Testis (tissue), 3 donors: Measurements from ENCODE around the gene ZBTB5. TPM values are rescaled to one million over a fixed set of nuclear protein-coding genes. Genes with fewer than 3 reads are reported as not detected.

Experiments
- DNase-seq: peaks from one replicate; pipeline ENCODE4 v3.0.0-alpha.2; 2019
- H3K27ac ChIP-seq, 2 donors: fragments of 200-600 bp; sonication (generic); one replicate each; pipeline ENCODE4 v1.5.1; 2019
- H3K27me3 ChIP-seq: fragments of 200-600 bp; sonication (generic); one replicate; pipeline ENCODE4 v1.5.1; 2019
- H3K36me3 ChIP-seq: fragments of 200-600 bp; sonication (generic); one replicate; pipeline ENCODE4 v1.5.1; 2017; ENCODE audit warnings: low read depth; ENCODE audit errors: missing control alignments
- H3K4me1 ChIP-seq: fragments of 200-600 bp; sonication (generic); one replicate; pipeline ENCODE4 v1.5.1; 2019
- H3K4me3 ChIP-seq, 2 donors: fragments of 200-600 bp; sonication (generic); one replicate each; pipeline ENCODE4 v1.5.1; 2017 to 2019
- H3K9me3 ChIP-seq: fragments of 200-600 bp; sonication (generic); one replicate; pipeline ENCODE4 v1.5.1; 2017
- POLR2A ChIP-seq: fragments of 450-650 bp; IDR thresholded peaks from one replicate; pipeline ENCODE4 v1.6.1; 2017; ENCODE audit warnings: antibody characterized with exemption, mild to moderate bottlenecking, moderate library complexity
- WGBS, 2 donors: methylation state at CpG; one replicate each; pipeline ENCODE4 v1.1.5; 2018; 5-methylcytosine and 5-hydroxymethylcytosine counted together
- intact Hi-C: fragments of 100-400 bp; cut with DNase I; formaldehyde crosslinking; loops from one replicate; pipeline ENCODE4 v1.15.1; 2023; ENCODE audit warnings: low total_unique reads
- polyA plus RNA-seq: library from polyadenylated mRNA; stranded (reverse); fragments of 350-450 nt; fragmentation: Illumina TruSeq; extraction: RNeasy Lipid Tissue Mini Kit (QIAGEN cat#74804); gene quantifications from one replicate; pipeline ENCODE4 v1.2.3, GENCODE V29; 2014; ENCODE audit warnings: low read depth, low replicate concordance; ENCODE audit not compliant: insufficient read depth
- total RNA-seq, 2 donors: library from RNA; depleted of rRNA; stranded (reverse); fragments of >200 nt; gene quantifications; one replicate each; pipeline ENCODE4 v1.2.3, GENCODE V29; 2016
- TF ChIP-seq, protein P1 (sequence below), 3 experiments: fragments of 450-650 bp in 2 of 3; fragments of 200-600 bp in 1 of 3; sonication (generic) in 1 of 3; IDR thresholded peaks; one replicate each; pipeline ENCODE4 v1.5.1; 2016 to 2019; ENCODE audit warnings: antibody characterized with exemption in 3 of 3, mild to moderate bottlenecking in 2 of 3, moderate library complexity in 1 of 3

Gene ZBTB5
- total and polyA plus RNA-seq, 3 donors from 2014 or later, result 20.4 to 33.8 (median 28.4) TPM

DNA sequence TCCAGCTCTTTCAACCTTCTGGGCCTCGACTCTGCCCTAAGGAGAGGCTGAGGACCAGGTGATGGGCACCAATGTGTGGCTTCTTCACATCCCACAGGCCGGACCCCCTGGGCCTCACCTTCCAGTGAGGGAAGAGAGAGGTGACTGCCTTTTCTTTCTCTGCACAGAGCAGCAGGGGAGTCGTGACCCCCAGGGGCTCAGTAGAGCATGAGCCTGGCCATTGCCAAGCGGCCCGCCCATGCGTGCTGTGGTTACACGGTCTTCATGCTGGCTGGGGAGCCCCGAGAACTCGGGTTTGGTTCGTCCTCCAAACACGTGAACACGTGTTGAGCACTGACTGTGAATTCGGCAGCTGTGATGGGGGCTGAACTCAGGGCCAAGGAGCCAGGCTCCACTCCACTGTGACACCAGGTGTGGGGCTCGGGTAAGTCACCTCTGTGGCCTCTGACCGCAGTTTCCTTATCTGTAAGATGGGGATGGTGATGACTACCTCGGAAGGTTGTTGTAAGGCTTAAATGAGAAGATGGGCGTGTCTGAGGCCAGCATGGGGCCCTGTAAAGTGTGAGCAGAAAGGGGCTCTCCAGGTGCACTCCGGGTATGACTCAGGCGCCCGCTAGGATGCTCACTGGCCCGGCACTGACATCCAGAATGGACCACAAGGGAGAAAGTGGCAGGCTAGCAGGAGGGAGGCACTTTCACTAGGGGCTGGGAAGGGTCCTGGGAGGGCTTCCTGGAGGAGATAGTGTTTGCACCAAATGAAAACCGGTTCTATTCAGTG lies 56.1 kb downstream of the ZBTB5 start:
- intact Hi-C loops, result no loop called here
- no peak for TF ChIP-seq POLR2A
- TF ChIP-seq, protein P1, sequence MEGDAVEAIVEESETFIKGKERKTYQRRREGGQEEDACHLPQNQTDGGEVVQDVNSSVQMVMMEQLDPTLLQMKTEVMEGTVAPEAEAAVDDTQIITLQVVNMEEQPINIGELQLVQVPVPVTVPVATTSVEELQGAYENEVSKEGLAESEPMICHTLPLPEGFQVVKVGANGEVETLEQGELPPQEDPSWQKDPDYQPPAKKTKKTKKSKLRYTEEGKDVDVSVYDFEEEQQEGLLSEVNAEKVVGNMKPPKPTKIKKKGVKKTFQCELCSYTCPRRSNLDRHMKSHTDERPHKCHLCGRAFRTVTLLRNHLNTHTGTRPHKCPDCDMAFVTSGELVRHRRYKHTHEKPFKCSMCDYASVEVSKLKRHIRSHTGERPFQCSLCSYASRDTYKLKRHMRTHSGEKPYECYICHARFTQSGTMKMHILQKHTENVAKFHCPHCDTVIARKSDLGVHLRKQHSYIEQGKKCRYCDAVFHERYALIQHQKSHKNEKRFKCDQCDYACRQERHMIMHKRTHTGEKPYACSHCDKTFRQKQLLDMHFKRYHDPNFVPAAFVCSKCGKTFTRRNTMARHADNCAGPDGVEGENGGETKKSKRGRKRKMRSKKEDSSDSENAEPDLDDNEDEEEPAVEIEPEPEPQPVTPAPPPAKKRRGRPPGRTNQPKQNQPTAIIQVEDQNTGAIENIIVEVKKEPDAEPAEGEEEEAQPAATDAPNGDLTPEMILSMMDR (IDR thresholded peaks at IDR 0.05), result no peak
- no peak for DNase-seq
- WGBS, 2 donors, result 84 to 92% methylated on average over 9 to 22 of the region's 22 CpGs
- no peaks in the 10 kb centered on the region for H3K27me3 ChIP-seq
- H3K36me3 ChIP-seq, result no peaks in the 10 kb centered on the region
- no peaks in the 10 kb centered on the region for H3K9me3 ChIP-seq
- no peak overlapping the region for H3K27ac ChIP-seq
- peaks cover 15% of the 10 kb centered on the region for H3K4me1 ChIP-seq
- no peak overlapping the region for H3K4me3 ChIP-seq

DNA sequence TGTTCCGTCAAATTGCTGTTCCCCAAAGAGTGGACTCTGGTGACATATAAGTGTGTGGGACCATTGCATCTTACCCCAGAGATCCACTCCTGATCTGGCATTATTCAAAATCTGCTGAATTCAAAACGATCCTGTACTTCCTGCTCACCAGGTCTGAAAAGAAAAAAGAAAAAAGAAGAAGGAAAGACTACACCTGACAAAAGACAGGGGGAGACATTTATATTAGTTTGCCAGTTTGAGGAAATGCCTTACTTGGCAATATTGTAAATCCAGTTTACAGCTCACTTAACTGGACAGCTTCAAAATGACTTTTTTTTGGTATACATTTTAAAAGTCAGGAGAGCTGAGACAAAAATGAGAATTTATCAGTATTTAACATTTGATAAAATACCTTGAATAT lies 57.8 kb downstream of the ZBTB5 start:
- Histone ChIP-seq H3K9me3 (no peaks in the 10 kb centered on the region), H3K4me3 (no peak overlapping the region), H3K27ac (no peak overlapping the region), H3K36me3 (no peaks in the 10 kb centered on the region), H3K27me3 (no peaks in the 10 kb centered on the region), H3K4me1 (peaks cover 15% of the 10 kb centered on the region)
- WGBS, 2 donors, result 71 to 72% methylated on average over 2 of the region's 2 CpGs
- intact Hi-C loops, result no loop called here
- DNase-seq, result no peak
- TF ChIP-seq POLR2A, result no peak
- TF ChIP-seq, protein P1 (IDR thresholded peaks at IDR 0.05), result peak in 1 of 3 experiments; percentile 10

DNA sequence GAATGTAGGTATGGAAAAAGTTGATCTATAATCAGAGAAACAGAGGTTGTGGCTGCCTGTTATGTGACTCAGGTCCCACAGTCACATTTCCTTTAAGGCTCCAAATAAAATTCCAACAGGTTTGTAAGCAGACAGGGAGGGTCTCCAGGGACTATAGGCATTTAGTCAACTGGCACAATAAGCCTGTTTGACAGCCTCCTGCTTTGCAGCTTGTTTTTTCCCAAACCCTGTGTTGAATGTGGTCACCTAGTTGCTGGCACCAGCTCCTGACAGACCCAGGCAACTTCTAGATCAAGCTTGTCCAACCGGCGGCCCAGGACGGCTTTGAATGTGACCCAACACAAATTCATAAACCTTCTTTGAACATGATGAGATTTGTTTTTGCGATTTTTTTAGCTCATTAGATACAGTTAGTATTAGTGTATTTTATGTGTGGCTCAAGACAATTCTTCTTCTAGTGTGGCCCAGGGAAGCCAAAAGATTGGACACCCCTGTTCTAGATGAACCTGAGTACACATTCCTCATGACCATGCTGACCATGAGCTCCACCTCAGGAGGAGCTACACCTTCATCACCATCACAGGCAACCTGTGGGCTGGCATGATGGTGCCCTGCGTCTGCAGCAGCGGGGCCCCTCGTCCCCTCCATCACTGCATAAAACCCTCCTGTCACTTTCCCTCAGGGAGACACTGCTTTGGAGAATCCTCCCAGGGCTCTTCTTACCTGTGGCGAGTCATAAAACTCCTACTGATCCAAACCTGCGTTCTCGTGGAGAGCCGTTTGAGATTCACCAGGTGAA lies 58.4 kb downstream of the ZBTB5 start:
- DNase-seq, result no peak
- TF ChIP-seq, protein P1 (IDR thresholded peaks at IDR 0.05), result no peak
- TF ChIP-seq POLR2A, result no peak
- no peak overlapping the region for H3K27ac ChIP-seq
- intact Hi-C loops, result no loop called here
- H3K9me3 ChIP-seq, result no peaks in the 10 kb centered on the region
- no peaks in the 10 kb centered on the region for H3K27me3 ChIP-seq
- no peaks in the 10 kb centered on the region for H3K36me3 ChIP-seq
- no peak overlapping the region for H3K4me3 ChIP-seq
- WGBS, 2 donors, result 95 to 97% methylated on average over 11 of the region's 11 CpGs
- H3K4me1 ChIP-seq, result peaks cover 15% of the 10 kb centered on the region

DNA sequence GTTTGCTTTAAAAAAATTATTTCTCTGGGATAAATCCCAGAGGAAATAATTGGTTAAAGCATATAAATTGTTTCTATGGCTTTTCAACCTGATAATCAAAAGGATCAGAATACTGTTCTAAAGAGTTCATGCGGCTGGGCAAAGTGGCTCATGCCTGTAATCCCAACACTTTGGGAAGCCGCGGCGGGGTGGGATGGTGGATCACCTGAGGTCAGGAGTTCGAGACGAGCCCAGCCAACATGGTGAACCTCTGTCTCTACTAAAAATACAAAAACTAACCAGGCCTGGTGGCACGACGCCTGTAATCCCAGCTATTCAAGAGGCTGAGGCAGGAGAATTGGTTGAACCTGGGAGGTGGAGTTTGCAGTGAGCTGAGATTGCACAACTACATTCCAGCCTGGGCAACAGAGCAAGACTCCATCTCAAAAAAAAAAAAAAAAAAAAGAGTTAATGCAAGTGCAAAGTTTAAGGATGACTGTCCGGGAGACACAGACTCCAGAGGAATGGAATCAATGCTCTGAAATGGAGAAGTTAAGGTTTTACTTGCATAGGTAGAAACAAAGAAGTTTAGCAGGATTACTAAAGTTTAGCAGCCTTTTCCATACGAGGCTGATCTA lies 59.4 kb downstream of the ZBTB5 start:
- no peak for TF ChIP-seq POLR2A
- TF ChIP-seq, protein P1 (IDR thresholded peaks at IDR 0.05), result no peak
- intact Hi-C loops, result no loop called here
- no peak overlapping the region for H3K4me3 ChIP-seq
- DNase-seq, result no peak
- 67 to 78% methylated on average over 10 of the region's 10 CpGs for WGBS, 2 donors
- H3K36me3 ChIP-seq, result no peaks in the 10 kb centered on the region
- no peaks in the 10 kb centered on the region for H3K9me3 ChIP-seq
- H3K27ac ChIP-seq, result peak overlapping the region in 1 of 2 donors; percentile 25
- H3K27me3 ChIP-seq, result no peaks in the 10 kb centered on the region
- H3K4me1 ChIP-seq, result peaks cover 15% of the 10 kb centered on the region
